Esophagus squamous epithelium (tissue), 4 donors: ENCODE results near the gene TMEM236.

Experiments
- CTCF ChIP-seq, 6 experiments: fragments of 450-650 bp in 4 of 6; fragments of 200-600 bp in 2 of 6; sonication (generic) in 2 of 6; IDR thresholded peaks; one replicate each; pipeline ENCODE4 v1.5.1; 2016 to 2019; ENCODE audit warnings: antibody characterized with exemption in 6 of 6, mild to moderate bottlenecking in 4 of 6, moderate library complexity in 4 of 6
- POLR2A ChIP-seq, 4 donors: fragments of 450-650 bp; IDR thresholded peaks; one replicate each; pipeline ENCODE4 v1.6.1; 2017; ENCODE audit warnings: antibody characterized with exemption in 4 of 4, mild to moderate bottlenecking in 4 of 4, moderate library complexity in 3 of 4

GRCh38 chr10:17771017-17771416, 19.0 kb downstream of the TMEM236 start:
- TF ChIP-seq CTCF (IDR thresholded peaks at IDR 0.05) = no peak
- TF ChIP-seq POLR2A (IDR thresholded peaks at IDR 0.05) = no peak
